Myocyte (in vitro differentiated cells): ENCODE results near the gene GCFC2. TPM values are rescaled to one million over a fixed set of nuclear protein-coding genes. Genes with fewer than 3 reads are reported as not detected.

Source experiments
- DNase-seq: peaks from one replicate; pipeline ENCODE4 v3.0.0-alpha.2; 2012; ENCODE audit warnings: low read depth
- total RNA-seq: library from RNA; depleted of rRNA; stranded (reverse); fragments of >200 nt; gene quantifications from 2 replicates; pipeline ENCODE4 v1.2.3, GENCODE V29; 2014

GCFC2 gene
- total RNA-seq, 1 donor from 2014 or later: 10.5 TPM

DNA sequence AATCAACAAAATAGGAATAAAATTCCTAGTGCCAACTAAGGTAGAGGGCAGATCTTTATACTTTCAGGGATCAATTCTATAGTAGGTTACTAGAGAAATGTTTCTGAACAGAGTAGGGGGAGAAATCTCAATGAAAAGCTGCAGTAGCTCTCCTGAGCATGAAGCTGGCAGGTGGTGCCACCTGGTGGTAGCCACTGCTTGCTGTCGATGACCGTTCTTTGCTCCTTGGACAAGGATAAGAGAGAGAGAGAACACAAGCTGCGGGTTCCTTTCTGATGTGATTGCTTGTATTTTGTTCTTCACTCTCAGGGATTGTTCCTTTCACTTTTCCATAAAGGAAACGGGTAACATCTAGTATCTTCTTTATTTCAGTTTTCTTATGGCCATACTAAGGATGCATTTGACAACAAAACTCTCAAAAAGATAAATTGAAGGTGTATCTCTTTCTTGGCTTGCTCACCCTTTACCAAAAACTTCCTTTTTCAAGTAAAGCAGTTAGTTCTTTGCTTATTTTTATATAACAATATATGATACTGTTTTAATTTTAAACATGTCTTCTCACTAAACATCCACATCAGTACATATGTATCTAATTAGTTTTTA lies 82.7 kb downstream of the GCFC2 start:
- DNase-seq: peak; percentile 81

DNA sequence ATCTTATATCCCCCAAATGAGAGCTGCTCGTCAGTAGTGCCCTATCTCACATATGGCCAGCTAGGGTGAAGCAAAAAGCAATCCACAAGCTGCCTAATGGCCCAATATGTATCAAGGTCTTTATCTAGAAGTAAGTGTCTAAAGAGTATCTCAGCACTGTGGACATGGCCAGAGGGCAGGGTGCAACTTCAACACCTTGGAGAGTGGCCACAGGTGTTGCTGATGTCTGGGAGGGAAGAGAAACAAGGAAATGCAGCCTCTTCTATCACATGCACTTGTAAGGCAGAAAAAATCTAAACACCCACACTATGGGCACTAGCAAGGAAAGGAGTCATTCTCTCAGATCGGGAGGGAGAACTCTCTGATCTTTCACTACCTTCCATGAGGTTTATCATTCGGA lies 87.8 kb downstream of the GCFC2 start:
- DNase-seq: no peak

DNA sequence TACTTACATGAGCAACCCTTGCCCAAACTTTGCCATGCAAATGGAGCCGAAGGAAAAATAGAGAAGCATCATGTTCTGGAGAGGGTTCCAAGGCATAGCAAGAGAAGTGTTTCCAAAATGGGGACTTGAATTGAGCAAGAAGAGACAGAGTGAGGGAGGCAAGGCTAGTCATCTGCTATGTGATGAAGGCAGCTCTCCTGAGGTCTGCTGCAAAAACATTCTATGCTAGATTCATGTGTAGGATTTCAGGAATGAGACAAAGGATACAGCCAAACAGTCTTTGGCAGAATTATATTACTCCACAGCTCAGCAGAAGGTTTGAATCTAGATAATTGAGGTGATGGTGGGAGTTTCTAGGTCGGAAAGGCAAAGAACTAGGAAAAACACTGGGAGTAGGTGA lies 88.2 kb downstream of the GCFC2 start:
- DNase-seq: no peak

DNA sequence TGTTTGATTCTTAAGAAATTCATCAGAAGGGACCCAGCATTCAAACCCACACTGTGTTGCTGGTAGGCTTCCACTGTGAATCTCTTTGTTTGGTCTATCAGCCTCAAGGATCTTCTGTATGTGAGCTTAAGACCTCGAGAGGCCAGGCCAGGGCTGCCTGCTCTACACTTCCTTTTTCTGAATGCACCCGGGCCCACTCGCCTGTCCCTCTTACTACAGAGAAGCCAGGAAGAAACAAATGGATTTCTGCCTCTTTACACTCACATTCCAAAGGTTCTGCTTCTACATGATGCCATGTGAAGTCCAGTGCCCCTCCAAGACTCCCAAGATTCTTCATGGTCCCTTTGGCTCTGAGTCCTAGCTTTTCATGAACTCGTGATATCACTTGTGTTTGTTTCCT lies 89.5 kb downstream of the GCFC2 start:
- DNase-seq: no peak

DNA sequence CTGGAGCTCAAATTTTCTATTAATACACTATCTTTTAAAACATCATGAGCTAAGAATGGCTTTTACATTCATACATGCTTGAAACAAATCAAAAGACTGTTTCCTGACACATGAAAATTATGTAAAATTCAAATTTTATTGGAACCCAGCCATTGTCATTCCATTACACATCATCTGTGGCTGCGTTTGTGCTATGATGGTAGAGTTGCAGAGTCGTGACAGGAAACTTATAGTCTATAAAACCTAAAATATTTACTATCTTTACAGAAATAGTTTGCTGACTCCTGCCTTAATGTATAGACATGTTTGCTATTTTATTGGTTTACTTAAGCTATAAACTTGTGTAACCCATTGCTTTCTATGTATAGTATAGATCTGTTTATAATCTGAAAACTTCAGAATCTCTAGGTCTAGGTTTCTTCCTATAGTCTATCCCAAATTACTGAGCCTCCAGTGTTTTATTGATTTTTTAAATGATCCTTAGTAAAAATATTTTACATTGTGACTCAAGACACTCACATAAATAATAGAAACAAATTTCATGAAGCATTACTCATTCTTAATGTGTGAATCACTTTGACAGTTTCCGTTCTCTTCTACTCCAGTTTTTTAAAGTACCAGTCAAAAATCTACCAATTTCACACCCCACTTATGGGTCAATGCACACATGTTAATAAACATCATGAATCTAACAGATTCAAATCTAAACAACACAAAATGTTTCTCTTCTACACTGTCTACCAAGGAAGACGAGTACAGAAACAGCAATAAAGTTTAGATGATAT lies 90.6 kb downstream of the GCFC2 start:
- DNase-seq: no peak

DNA sequence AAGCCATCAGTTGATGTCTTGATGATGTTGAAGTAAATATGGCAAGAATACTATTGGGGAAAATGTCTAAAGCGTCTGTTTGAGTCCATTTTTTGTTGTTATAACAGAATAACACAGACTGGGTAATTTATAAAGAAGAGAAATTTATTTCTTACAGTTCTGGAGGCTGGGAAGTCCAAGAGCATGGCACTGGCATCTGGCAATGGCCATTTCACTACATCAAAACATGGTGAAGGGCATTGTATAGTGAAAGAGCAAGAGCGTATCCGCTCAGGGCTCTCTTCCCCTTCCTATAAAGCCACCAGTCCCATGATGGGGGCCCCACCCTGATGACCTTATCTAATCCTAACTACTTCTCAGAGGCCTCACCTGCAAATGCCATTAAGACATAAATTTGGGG lies 93.8 kb downstream of the GCFC2 start:
- DNase-seq: no peak

DNA sequence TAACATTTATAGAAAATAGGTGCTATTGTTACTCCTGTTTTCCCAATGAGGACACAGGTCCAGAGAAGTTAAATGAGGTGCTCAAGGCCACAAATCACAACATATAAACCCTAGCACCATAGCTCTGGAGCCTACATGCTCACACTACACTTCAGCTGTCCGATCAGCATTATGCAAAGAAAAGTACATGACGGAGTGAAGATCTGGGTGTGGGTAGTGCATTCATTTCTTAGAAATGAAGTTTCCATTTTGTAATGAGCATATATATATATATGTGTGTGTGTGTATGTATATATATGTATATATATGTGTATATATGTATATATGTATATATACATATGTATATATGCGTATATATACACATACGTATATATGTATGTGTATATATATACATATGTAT lies 94.3 kb downstream of the GCFC2 start:
- no peak for DNase-seq

DNA sequence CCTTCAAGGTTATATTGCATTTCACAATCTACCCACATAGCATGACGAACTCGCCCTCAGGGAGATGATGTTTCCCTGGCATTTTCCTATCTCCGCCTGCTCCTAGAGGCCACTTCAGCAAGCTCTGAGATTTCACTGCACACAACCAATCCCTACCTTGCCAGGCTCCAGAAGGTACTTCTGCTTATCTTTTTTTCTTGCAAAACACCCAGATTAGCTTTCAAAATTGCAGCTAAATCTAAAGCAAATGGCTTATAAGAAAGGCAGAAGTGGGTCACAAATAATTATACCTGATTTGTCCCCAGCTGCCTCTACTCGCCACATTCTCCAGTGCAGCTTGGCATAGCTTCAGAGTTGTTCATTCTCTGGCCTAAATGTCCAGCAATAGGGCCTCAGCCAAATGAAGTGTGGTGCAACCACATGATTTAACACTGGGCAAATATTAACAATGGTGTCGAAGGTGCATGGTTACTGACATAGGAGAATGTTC lies 96.5 kb downstream of the GCFC2 start:
- DNase-seq: no peak

DNA sequence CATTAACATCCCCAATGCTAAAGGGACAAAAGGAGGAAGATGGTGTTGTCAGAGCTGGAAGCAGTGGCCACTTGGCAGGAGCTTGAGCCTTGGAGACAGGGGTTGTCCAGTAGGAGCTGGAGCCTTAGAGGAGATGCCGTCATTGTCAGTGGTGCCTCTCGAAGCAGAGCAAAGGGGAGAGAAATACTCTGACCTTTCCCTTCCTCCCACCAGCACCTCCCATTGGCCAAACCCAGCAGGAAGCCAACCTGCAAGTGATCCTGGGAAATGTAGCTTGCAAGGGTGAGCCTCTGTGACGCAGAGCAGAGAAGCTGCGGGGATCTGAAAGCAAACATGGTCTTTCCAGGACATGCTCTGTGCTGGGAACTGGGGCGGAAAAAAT lies 97.9 kb downstream of the GCFC2 start:
- DNase-seq: no peak

Other genes starting within 250 kb of the GCFC2 start
- gene EVA1A, start 150.0 kb downstream of the GCFC2 start, total RNA-seq: 3.2 and 4.4 TPM in 2 replicates
- gene MRPL19, start 64.1 kb downstream of the GCFC2 start, total RNA-seq: 63.8 and 67.4 TPM in 2 replicates